ENCODE data around the gene SPACA4. TPM values are rescaled to one million over a fixed set of nuclear protein-coding genes. Genes with fewer than 3 reads are reported as not detected.

SPACA4 gene
- total and polyA plus RNA-seq, 9 of the 15 experiments (the other 6 are each of a cell fraction or from before 2014, with no cell fraction given), result not detected

DNA sequence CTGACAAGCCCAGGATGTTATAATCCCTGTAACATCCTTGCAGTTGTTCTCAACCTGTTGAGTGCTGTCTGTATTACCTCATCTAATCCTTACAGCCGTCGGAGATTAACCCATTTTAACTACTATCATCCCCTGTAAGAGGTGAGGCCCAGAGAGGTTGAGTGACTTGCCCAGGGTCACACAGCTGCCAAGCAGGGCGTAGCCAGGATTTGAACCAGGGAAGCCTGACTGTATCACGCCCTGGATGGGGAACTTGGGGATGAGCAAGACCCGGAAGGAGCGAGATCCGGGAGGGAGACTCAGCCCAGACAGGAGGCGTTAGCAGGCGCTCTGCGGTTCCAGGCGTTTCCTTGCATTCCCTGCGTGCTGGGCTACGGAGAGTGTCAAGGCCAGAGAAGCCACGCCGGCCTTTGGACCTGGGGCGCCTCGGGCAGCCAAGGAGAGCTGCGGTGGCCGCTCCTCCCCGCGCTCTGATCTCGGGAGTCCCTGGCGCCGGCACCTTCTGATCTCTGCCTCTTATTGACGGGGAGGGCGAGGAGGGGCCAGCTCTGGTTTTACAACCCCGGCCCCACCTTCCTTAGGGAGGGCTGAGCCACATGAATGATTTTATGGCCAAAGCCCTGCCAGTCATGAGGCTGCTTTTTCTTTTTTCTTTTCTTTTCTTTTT is 48.4 kb upstream of the SPACA4 start (continued):
- TF ChIP-seq PRPF4 (IDR thresholded peaks at IDR 0.05; ENCODE audit: insufficient read depth, low read depth, low read length, poor library complexity, severe bottlenecking), result no peak
- TF ChIP-seq, protein P1, sequence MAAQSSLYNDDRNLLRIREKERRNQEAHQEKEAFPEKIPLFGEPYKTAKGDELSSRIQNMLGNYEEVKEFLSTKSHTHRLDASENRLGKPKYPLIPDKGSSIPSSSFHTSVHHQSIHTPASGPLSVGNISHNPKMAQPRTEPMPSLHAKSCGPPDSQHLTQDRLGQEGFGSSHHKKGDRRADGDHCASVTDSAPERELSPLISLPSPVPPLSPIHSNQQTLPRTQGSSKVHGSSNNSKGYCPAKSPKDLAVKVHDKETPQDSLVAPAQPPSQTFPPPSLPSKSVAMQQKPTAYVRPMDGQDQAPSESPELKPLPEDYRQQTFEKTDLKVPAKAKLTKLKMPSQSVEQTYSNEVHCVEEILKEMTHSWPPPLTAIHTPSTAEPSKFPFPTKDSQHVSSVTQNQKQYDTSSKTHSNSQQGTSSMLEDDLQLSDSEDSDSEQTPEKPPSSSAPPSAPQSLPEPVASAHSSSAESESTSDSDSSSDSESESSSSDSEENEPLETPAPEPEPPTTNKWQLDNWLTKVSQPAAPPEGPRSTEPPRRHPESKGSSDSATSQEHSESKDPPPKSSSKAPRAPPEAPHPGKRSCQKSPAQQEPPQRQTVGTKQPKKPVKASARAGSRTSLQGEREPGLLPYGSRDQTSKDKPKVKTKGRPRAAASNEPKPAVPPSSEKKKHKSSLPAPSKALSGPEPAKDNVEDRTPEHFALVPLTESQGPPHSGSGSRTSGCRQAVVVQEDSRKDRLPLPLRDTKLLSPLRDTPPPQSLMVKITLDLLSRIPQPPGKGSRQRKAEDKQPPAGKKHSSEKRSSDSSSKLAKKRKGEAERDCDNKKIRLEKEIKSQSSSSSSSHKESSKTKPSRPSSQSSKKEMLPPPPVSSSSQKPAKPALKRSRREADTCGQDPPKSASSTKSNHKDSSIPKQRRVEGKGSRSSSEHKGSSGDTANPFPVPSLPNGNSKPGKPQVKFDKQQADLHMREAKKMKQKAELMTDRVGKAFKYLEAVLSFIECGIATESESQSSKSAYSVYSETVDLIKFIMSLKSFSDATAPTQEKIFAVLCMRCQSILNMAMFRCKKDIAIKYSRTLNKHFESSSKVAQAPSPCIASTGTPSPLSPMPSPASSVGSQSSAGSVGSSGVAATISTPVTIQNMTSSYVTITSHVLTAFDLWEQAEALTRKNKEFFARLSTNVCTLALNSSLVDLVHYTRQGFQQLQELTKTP (IDR thresholded peaks at IDR 0.05; ENCODE audit: low read depth in 1 of 2, partially characterized antibody in 2 of 2), result no peak
- TF ChIP-seq CCAR2 (IDR thresholded peaks at IDR 0.05; ENCODE audit: low read depth, low read length), result no peak
- peak; percentile 83 to 94 for TF ChIP-seq KDM1A (IDR thresholded peaks at IDR 0.05)
- TF ChIP-seq CTBP1 (IDR thresholded peaks at IDR 0.05; ENCODE audit: borderline replicate concordance), result peak; percentile 26; the same call in 1 of the 2 replicates
- TF ChIP-seq MXI1 (IDR thresholded peaks at IDR 0.05; ENCODE audit: low read depth, low read length), result no peak
- no peak for TF ChIP-seq CREM (IDR thresholded peaks at IDR 0.05; ENCODE audit: low read depth)
- no peak for TF ChIP-seq BDP1 (IDR thresholded peaks at IDR 0.05; ENCODE audit: insufficient read depth, insufficient read length)
- TF ChIP-seq, protein P2, sequence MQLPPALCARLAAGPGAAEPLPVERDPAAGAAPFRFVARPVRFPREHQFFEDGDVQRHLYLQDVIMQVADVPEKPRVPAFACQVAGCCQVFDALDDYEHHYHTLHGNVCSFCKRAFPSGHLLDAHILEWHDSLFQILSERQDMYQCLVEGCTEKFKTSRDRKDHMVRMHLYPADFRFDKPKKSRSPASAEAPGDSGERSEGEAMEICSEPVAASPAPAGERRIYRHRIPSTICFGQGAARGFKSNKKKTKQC (CRISPR knock-in tag; IDR thresholded peaks at IDR 0.05), result no peak
- TF ChIP-seq HIVEP1 (CRISPR knock-in tag; IDR thresholded peaks at IDR 0.05), result no peak
- peak; percentile 42 for TF ChIP-seq L3MBTL2 (IDR thresholded peaks at IDR 0.05)
- TF ChIP-seq, protein P3, sequence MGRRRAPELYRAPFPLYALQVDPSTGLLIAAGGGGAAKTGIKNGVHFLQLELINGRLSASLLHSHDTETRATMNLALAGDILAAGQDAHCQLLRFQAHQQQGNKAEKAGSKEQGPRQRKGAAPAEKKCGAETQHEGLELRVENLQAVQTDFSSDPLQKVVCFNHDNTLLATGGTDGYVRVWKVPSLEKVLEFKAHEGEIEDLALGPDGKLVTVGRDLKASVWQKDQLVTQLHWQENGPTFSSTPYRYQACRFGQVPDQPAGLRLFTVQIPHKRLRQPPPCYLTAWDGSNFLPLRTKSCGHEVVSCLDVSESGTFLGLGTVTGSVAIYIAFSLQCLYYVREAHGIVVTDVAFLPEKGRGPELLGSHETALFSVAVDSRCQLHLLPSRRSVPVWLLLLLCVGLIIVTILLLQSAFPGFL (CRISPR knock-in tag; IDR thresholded peaks at IDR 0.05), result no peak
- TF ChIP-seq, protein P4, sequence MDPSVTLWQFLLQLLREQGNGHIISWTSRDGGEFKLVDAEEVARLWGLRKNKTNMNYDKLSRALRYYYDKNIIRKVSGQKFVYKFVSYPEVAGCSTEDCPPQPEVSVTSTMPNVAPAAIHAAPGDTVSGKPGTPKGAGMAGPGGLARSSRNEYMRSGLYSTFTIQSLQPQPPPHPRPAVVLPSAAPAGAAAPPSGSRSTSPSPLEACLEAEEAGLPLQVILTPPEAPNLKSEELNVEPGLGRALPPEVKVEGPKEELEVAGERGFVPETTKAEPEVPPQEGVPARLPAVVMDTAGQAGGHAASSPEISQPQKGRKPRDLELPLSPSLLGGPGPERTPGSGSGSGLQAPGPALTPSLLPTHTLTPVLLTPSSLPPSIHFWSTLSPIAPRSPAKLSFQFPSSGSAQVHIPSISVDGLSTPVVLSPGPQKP (CRISPR knock-in tag; IDR thresholded peaks at IDR 0.05), result no peak
- TF ChIP-seq, protein P5, sequence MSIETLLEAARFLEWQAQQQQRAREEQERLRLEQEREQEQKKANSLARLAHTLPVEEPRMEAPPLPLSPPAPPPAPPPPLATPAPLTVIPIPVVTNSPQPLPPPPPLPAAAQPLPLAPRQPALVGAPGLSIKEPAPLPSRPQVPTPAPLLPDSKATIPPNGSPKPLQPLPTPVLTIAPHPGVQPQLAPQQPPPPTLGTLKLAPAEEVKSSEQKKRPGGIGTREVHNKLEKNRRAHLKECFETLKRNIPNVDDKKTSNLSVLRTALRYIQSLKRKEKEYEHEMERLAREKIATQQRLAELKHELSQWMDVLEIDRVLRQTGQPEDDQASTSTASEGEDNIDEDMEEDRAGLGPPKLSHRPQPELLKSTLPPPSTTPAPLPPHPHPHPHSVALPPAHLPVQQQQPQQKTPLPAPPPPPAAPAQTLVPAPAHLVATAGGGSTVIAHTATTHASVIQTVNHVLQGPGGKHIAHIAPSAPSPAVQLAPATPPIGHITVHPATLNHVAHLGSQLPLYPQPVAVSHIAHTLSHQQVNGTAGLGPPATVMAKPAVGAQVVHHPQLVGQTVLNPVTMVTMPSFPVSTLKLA (conservative IDR thresholded peaks at IDR 0.05), result no peak
- no peak for TF ChIP-seq KAT7 (CRISPR knock-in tag; IDR thresholded peaks at IDR 0.05; ENCODE audit: borderline replicate concordance)
- TF ChIP-seq MBD2 (IDR thresholded peaks at IDR 0.05; ENCODE audit: borderline replicate concordance, low read depth), result no peak
- no peak for TF ChIP-seq ZC3H8 (IDR thresholded peaks at IDR 0.05)
